GM23338 (cell line): Measurements from ENCODE around the gene TCL1A.

ENCODE experiments used
- CREB1 ChIP-seq: fragments of 250-450 bp; sonication (Bioruptor Pico); IDR thresholded peaks from 2 replicates; pipeline ENCODE4 v1.5.0; 2020; ENCODE audit warnings: low read depth, mild to moderate bottlenecking, moderate library complexity
- EZH2 ChIP-seq: fragments of 200-600 bp; sonication (generic); IDR thresholded peaks from one replicate; pipeline ENCODE4 v1.8.0; 2017; ENCODE audit warnings: antibody characterized with exemption, mild to moderate bottlenecking, low read depth; ENCODE audit not compliant: unreplicated experiment
- EZH2phosphoT487 ChIP-seq: fragments of 200-600 bp; sonication (generic); IDR thresholded peaks from one replicate; pipeline ENCODE4 v1.8.1; 2018; ENCODE audit warnings: antibody characterized with exemption; ENCODE audit not compliant: unreplicated experiment
- JUNB ChIP-seq: IDR thresholded peaks from one replicate; pipeline ENCODE4 v1.6.1; 2016; ENCODE audit warnings: antibody characterized with exemption; ENCODE audit not compliant: unreplicated experiment
- POLR2AphosphoS5 ChIP-seq: IDR thresholded peaks from 2 replicates; pipeline ENCODE4 v1.6.1; 2016; ENCODE audit warnings: antibody characterized with exemption, low read depth
- STAT1 ChIP-seq: IDR thresholded peaks from one replicate; pipeline ENCODE4 v1.6.1; 2016; ENCODE audit warnings: antibody characterized with exemption; ENCODE audit not compliant: unreplicated experiment
- TF ChIP-seq, protein P1 (sequence below), 2 experiments: fragments of 200-600 bp in 1 of 2; sonication (generic) in 1 of 2; conservative IDR thresholded peaks; 2 replicates each; pipeline versions ENCODE4 v1.5.1 to v1.6.1; 2016 to 2017; ENCODE audit warnings: antibody characterized with exemption in 2 of 2, low read depth in 2 of 2, mild to moderate bottlenecking in 2 of 2, moderate library complexity in 1 of 2
- TF ChIP-seq, protein P2 (sequence below): IDR thresholded peaks from 2 replicates; pipeline ENCODE4 v1.6.1; 2016; ENCODE audit warnings: antibody characterized with exemption
- TF ChIP-seq, protein P3 (sequence below): fragments of 250-450 bp; sonication (Bioruptor Pico); IDR thresholded peaks from 2 replicates; pipeline ENCODE4 v1.5.0; 2020; ENCODE audit warnings: mild to moderate bottlenecking, moderate library complexity
- TF ChIP-seq, protein P4 (sequence below): IDR thresholded peaks from one replicate; pipeline ENCODE4 v1.6.1; 2018; ENCODE audit warnings: antibody characterized with exemption; ENCODE audit not compliant: unreplicated experiment

DNA sequence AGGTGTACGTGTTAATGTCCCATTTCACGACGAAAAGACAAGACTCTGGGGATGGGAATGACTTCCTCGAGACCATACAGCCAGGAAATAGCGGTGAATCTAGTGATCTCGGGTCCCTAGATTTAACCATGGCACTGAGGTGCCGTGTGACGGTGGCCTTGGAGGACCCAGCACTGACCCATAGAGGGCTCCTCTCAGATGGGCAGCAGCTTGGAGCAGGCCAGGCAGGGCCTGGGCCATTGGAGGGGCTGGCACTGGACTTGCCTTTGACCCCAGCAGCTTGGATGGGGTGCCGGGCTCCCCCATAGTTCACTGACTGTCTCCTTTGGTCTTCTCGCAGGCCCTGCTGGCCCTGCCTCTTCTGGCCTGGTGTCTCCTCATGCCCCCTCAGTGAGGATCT lies 22.3 kb downstream of the TCL1A start:
- no peak for TF ChIP-seq EZH2
- TF ChIP-seq, protein P1, sequence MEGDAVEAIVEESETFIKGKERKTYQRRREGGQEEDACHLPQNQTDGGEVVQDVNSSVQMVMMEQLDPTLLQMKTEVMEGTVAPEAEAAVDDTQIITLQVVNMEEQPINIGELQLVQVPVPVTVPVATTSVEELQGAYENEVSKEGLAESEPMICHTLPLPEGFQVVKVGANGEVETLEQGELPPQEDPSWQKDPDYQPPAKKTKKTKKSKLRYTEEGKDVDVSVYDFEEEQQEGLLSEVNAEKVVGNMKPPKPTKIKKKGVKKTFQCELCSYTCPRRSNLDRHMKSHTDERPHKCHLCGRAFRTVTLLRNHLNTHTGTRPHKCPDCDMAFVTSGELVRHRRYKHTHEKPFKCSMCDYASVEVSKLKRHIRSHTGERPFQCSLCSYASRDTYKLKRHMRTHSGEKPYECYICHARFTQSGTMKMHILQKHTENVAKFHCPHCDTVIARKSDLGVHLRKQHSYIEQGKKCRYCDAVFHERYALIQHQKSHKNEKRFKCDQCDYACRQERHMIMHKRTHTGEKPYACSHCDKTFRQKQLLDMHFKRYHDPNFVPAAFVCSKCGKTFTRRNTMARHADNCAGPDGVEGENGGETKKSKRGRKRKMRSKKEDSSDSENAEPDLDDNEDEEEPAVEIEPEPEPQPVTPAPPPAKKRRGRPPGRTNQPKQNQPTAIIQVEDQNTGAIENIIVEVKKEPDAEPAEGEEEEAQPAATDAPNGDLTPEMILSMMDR (conservative IDR thresholded peaks at IDR 0.05; ENCODE audit: low read depth in 2 of 2), result no peak
- no peak for TF ChIP-seq POLR2AphosphoS5
- TF ChIP-seq JUNB, result no peak
- no peak for TF ChIP-seq EZH2phosphoT487
- TF ChIP-seq, protein P2, sequence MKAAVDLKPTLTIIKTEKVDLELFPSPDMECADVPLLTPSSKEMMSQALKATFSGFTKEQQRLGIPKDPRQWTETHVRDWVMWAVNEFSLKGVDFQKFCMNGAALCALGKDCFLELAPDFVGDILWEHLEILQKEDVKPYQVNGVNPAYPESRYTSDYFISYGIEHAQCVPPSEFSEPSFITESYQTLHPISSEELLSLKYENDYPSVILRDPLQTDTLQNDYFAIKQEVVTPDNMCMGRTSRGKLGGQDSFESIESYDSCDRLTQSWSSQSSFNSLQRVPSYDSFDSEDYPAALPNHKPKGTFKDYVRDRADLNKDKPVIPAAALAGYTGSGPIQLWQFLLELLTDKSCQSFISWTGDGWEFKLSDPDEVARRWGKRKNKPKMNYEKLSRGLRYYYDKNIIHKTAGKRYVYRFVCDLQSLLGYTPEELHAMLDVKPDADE, result no peak
- TF ChIP-seq CREB1 (CRISPR knock-in tag), result no peak
- TF ChIP-seq, protein P3, sequence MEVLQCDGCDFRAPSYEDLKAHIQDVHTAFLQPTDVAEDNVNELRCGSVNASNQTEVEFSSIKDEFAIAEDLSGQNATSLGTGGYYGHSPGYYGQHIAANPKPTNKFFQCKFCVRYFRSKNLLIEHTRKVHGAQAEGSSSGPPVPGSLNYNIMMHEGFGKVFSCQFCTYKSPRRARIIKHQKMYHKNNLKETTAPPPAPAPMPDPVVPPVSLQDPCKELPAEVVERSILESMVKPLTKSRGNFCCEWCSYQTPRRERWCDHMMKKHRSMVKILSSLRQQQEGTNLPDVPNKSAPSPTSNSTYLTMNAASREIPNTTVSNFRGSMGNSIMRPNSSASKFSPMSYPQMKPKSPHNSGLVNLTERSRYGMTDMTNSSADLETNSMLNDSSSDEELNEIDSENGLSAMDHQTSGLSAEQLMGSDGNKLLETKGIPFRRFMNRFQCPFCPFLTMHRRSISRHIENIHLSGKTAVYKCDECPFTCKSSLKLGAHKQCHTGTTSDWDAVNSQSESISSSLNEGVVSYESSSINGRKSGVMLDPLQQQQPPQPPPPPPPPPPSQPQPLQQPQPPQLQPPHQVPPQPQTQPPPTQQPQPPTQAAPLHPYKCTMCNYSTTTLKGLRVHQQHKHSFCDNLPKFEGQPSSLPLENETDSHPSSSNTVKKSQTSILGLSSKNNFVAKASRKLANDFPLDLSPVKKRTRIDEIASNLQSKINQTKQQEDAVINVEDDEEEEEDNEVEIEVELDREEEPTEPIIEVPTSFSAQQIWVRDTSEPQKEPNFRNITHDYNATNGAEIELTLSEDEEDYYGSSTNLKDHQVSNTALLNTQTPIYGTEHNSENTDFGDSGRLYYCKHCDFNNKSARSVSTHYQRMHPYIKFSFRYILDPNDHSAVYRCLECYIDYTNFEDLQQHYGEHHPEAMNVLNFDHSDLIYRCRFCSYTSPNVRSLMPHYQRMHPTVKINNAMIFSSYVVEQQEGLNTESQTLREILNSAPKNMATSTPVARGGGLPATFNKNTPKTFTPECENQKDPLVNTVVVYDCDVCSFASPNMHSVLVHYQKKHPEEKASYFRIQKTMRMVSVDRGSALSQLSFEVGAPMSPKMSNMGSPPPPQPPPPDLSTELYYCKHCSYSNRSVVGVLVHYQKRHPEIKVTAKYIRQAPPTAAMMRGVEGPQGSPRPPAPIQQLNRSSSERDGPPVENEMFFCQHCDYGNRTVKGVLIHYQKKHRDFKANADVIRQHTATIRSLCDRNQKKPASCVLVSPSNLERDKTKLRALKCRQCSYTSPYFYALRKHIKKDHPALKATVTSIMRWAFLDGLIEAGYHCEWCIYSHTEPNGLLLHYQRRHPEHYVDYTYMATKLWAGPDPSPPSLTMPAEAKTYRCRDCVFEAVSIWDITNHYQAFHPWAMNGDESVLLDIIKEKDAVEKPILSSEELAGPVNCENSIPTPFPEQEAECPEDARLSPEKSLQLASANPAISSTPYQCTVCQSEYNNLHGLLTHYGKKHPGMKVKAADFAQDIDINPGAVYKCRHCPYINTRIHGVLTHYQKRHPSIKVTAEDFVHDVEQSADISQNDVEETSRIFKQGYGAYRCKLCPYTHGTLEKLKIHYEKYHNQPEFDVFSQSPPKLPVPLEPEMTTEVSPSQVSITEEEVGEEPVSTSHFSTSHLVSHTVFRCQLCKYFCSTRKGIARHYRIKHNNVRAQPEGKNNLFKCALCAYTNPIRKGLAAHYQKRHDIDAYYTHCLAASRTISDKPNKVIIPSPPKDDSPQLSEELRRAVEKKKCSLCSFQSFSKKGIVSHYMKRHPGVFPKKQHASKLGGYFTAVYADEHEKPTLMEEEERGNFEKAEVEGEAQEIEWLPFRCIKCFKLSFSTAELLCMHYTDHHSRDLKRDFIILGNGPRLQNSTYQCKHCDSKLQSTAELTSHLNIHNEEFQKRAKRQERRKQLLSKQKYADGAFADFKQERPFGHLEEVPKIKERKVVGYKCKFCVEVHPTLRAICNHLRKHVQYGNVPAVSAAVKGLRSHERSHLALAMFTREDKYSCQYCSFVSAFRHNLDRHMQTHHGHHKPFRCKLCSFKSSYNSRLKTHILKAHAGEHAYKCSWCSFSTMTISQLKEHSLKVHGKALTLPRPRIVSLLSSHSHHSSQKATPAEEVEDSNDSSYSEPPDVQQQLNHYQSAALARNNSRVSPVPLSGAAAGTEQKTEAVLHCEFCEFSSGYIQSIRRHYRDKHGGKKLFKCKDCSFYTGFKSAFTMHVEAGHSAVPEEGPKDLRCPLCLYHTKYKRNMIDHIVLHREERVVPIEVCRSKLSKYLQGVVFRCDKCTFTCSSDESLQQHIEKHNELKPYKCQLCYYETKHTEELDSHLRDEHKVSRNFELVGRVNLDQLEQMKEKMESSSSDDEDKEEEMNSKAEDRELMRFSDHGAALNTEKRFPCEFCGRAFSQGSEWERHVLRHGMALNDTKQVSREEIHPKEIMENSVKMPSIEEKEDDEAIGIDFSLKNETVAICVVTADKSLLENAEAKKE (CRISPR knock-in tag), result no peak
- TF ChIP-seq, protein P4, sequence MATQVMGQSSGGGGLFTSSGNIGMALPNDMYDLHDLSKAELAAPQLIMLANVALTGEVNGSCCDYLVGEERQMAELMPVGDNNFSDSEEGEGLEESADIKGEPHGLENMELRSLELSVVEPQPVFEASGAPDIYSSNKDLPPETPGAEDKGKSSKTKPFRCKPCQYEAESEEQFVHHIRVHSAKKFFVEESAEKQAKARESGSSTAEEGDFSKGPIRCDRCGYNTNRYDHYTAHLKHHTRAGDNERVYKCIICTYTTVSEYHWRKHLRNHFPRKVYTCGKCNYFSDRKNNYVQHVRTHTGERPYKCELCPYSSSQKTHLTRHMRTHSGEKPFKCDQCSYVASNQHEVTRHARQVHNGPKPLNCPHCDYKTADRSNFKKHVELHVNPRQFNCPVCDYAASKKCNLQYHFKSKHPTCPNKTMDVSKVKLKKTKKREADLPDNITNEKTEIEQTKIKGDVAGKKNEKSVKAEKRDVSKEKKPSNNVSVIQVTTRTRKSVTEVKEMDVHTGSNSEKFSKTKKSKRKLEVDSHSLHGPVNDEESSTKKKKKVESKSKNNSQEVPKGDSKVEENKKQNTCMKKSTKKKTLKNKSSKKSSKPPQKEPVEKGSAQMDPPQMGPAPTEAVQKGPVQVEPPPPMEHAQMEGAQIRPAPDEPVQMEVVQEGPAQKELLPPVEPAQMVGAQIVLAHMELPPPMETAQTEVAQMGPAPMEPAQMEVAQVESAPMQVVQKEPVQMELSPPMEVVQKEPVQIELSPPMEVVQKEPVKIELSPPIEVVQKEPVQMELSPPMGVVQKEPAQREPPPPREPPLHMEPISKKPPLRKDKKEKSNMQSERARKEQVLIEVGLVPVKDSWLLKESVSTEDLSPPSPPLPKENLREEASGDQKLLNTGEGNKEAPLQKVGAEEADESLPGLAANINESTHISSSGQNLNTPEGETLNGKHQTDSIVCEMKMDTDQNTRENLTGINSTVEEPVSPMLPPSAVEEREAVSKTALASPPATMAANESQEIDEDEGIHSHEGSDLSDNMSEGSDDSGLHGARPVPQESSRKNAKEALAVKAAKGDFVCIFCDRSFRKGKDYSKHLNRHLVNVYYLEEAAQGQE, result no peak
- TF ChIP-seq STAT1, result no peak
